SK-N-SH (cell line): Measurements from ENCODE around the gene ARHGEF18. TPM values are rescaled to one million over a fixed set of nuclear protein-coding genes. Genes with fewer than 3 reads are reported as not detected.

Experiments used
- CTCF ChIA-PET: fragments of 300-600, 350-600 bp; formaldehyde crosslinking; extraction: SDS; loops from one replicate; lab custom pipeline; 2021; lab: Yijun Ruan, JAX
- POLR2A ChIA-PET: fragments of 350-600 bp; sonication (Branson Sonifier 250); formaldehyde crosslinking; extraction: SDS; loops from one replicate; lab custom pipeline; 2020; ENCODE audit warnings: antibody characterized with exemption, inconsistent platforms; lab: Yijun Ruan, JAX
- DNase-seq: peaks from one replicate; pipeline ENCODE4 v3.0.0; 2012
- H2AFZ ChIP-seq: fragments of 200-600 bp; sonication (generic); 2 replicates; pipeline ENCODE4 v1.8.1; 2016; ENCODE audit warnings: antibody characterized with exemption, mild to moderate bottlenecking, low read depth
- H3F3A ChIP-seq: fragments of 200-600 bp; sonication (generic); replicated peaks from 2 replicates; pipeline ENCODE3; 2016; ENCODE audit warnings: antibody characterized with exemption, mild to moderate bottlenecking; ENCODE audit not compliant: insufficient read depth
- H3K27ac ChIP-seq, 2 experiments: fragments of 200-500 bp in 1 of 2; fragments of 200-600 bp in 1 of 2; sonication (Bioruptor generic) in 1 of 2; sonication (generic), shearing (Covaris generic) in 1 of 2; 2 replicates each; pipeline versions ENCODE4 v1.5.1 to v1.6.1; 2014 to 2016; ENCODE audit warnings: low read depth in 2 of 2, inconsistent platforms in 1 of 2, low read length in 1 of 2, mild to moderate bottlenecking in 1 of 2, mixed read lengths in 1 of 2
- H3K27me3 ChIP-seq: fragments of 200-600 bp; sonication (generic), shearing (Covaris generic); 2 replicates; pipeline ENCODE4 v1.6.1; 2016; ENCODE audit warnings: mixed run types; ENCODE audit not compliant: insufficient read depth
- H3K36me3 ChIP-seq, 2 experiments: fragments of 200-500 bp in 1 of 2; fragments of 200-600 bp in 1 of 2; sonication (Bioruptor generic) in 1 of 2; sonication (generic) in 1 of 2; replicated peaks in 1 of 2; 2 replicates each; pipeline versions ENCODE3 to v1.5.1; 2014 to 2016; ENCODE audit warnings: low read length in 1 of 2, mild to moderate bottlenecking in 1 of 2; ENCODE audit not compliant: insufficient read depth in 2 of 2, control insufficient read depth in 1 of 2
- H3K4me1 ChIP-seq, 2 experiments: fragments of 200-500 bp in 1 of 2; fragments of 200-600 bp in 1 of 2; sonication (Bioruptor generic) in 1 of 2; sonication (generic), shearing (Covaris generic) in 1 of 2; 2 replicates each; pipeline versions ENCODE4 v1.5.1 to v1.6.1; 2014 to 2016; ENCODE audit warnings: low read depth in 1 of 2, low read length in 1 of 2, mixed run types in 1 of 2; ENCODE audit not compliant: insufficient read depth in 2 of 2, control insufficient read depth in 1 of 2
- H3K4me2 ChIP-seq: fragments of 200-600 bp; sonication (generic), shearing (Covaris generic); 2 replicates; pipeline ENCODE4 v1.6.1; 2017; ENCODE audit warnings: mixed run types
- H3K4me3 ChIP-seq, 2 experiments: fragments of 200-500 bp in 1 of 2; fragments of 200-600 bp in 1 of 2; sonication (Bioruptor generic) in 1 of 2; sonication (generic), shearing (Covaris generic) in 1 of 2; 2 replicates each; pipeline versions ENCODE4 v1.5.1 to v1.8.1; 2014 to 2016; ENCODE audit warnings: low read depth in 2 of 2, inconsistent platforms in 1 of 2, low read length in 1 of 2, mild to moderate bottlenecking in 1 of 2, mixed read lengths in 1 of 2, moderate library complexity in 1 of 2
- H3K79me2 ChIP-seq: fragments of 200-600 bp; sonication (generic); 2 replicates; pipeline ENCODE4 v1.8.1; 2017; ENCODE audit warnings: mild to moderate bottlenecking; ENCODE audit not compliant: insufficient read depth
- H3K9ac ChIP-seq: fragments of 200-600 bp; sonication (generic); 2 replicates; pipeline ENCODE4 v1.6.1; 2017; ENCODE audit warnings: mixed run types
- H3K9me2 ChIP-seq: fragments of 200-600 bp; sonication (generic); 2 replicates; pipeline ENCODE4 v1.6.1; 2017; ENCODE audit warnings: mixed run types
- H3K9me3 ChIP-seq: fragments of 200-600 bp; sonication (generic); 2 replicates; pipeline ENCODE4 v1.6.1; 2017; ENCODE audit warnings: mixed run types, mild to moderate bottlenecking, moderate library complexity
- H4K20me1 ChIP-seq: fragments of 200-600 bp; sonication (generic); 2 replicates; pipeline ENCODE4 v1.6.1; 2017; ENCODE audit warnings: mild to moderate bottlenecking, mixed run types; ENCODE audit not compliant: insufficient read depth
- CHD2 ChIP-seq: fragments of 150-350 bp; IDR thresholded peaks from 2 replicates; pipeline ENCODE4 v1.6.1; 2018; ENCODE audit warnings: low read length; ENCODE audit not compliant: partially characterized antibody
- CTCF ChIP-seq: fragments of 200-600 bp; sonication (generic); IDR thresholded peaks from 2 replicates; pipeline ENCODE4 v1.6.1; 2017; ENCODE audit warnings: antibody characterized with exemption, mild to moderate bottlenecking, moderate library complexity
- EP300 ChIP-seq, 2 experiments: IDR thresholded peaks; 2 replicates each; pipeline versions ENCODE4 v1.4.0 to v1.6.1; 2012; ENCODE audit warnings: borderline replicate concordance in 1 of 2, low read depth in 1 of 2, low read length in 1 of 2
- EZH2phosphoT487 ChIP-seq: fragments of 200-600 bp; sonication (generic); IDR thresholded peaks from 2 replicates; pipeline ENCODE4 v1.6.1; 2017; ENCODE audit warnings: low read depth, mixed run types, mild to moderate bottlenecking, antibody characterized with exemption, moderate library complexity, borderline replicate concordance
- PBX3 ChIP-seq: IDR thresholded peaks from 2 replicates; pipeline ENCODE4; 2012
- POLR2AphosphoS5 ChIP-seq: IDR thresholded peaks from 2 replicates; pipeline ENCODE4 v1.6.1; 2012; ENCODE audit warnings: low read depth, low read length
- RCOR1 ChIP-seq: fragments of 150-350 bp; IDR thresholded peaks from 2 replicates; pipeline ENCODE4 v1.6.1; 2017; ENCODE audit warnings: antibody characterized with exemption, low read length
- REST ChIP-seq: IDR thresholded peaks from 2 replicates; pipeline ENCODE4 v1.6.1; 2012; ENCODE audit warnings: mild to moderate bottlenecking, low read depth, low read length, moderate library complexity
- USF1 ChIP-seq: IDR thresholded peaks from 2 replicates; pipeline ENCODE4 v1.4.0; 2012; ENCODE audit warnings: low read depth, borderline replicate concordance
- USF2 ChIP-seq: fragments of 150-350 bp; IDR thresholded peaks from 2 replicates; pipeline ENCODE4 v1.6.1; 2017; ENCODE audit warnings: antibody characterized with exemption, low read length, low read depth, borderline replicate concordance
- YY1 ChIP-seq: IDR thresholded peaks from 2 replicates; pipeline ENCODE4 v1.4.0; 2012; ENCODE audit warnings: low read depth, mild to moderate bottlenecking
- ZBTB33 ChIP-seq: IDR thresholded peaks from 2 replicates; pipeline ENCODE4 v1.4.0; 2012; ENCODE audit warnings: low read depth, borderline replicate concordance
- WGBS: methylation state at CpG from one replicate; pipeline ENCODE4 v1.1.6; 2017; ENCODE audit warnings: low lambda C conversion rate; 5-methylcytosine and 5-hydroxymethylcytosine counted together
- polyA plus RNA-seq, 3 experiments: library from polyadenylated mRNA; depleted of rRNA; stranded (reverse); fragments of >200 nt; gene quantifications; 2 replicates each; pipeline ENCODE4 v1.2.3, GENCODE V29; 2012

The ARHGEF18 gene
- polyA plus RNA-seq, 1 of the 3 experiments (the other 2 are of a cell fraction) = 11.7 TPM

GRCh38 chr19:7358102-7358597 lies 9.4 kb downstream of the ARHGEF18 start:
- H3K9me3 ChIP-seq = no peaks in the 10 kb centered on the region
- no peaks in the 10 kb centered on the region for H3F3A ChIP-seq
- H3K36me3 ChIP-seq = no peaks in the 10 kb centered on the region
- H2AFZ ChIP-seq = no peak overlapping the region
- H3K27me3 ChIP-seq = no peaks in the 10 kb centered on the region
- no peaks in the 10 kb centered on the region for H3K79me2 ChIP-seq
- H3K9ac ChIP-seq = no peak overlapping the region
- ChIA-PET POLR2A (no interaction called here), CTCF (no interaction called here)
- TF ChIP-seq PBX3 (no peak), RCOR1 (no peak), REST (no peak), USF1 (no peak), EP300 (IDR thresholded peaks at IDR 0.05; ENCODE audit: borderline replicate concordance in 1 of 2, low read depth in 1 of 2, low read length in 1 of 2) (no peak), EZH2phosphoT487 (no peak)
- H3K27ac ChIP-seq = no peak overlapping the region
- no peaks in the 10 kb centered on the region for H3K4me1 ChIP-seq
- no peak overlapping the region for H3K4me2 ChIP-seq
- H3K4me3 ChIP-seq = no peak overlapping the region
- no peak for DNase-seq
- no peaks in the 10 kb centered on the region for H4K20me1 ChIP-seq
- no peaks in the 10 kb centered on the region for H3K9me2 ChIP-seq

- Histone ChIP-seq H3K4me2 (no peak overlapping the region), H3K9me2 (no peaks in the 10 kb centered on the region)
- TF ChIP-seq ZBTB33 = no peak
- no peak for TF ChIP-seq RCOR1
- no peak for TF ChIP-seq CHD2
- no peak for TF ChIP-seq POLR2AphosphoS5
- TF ChIP-seq CTCF = no peak
- no peak for TF ChIP-seq YY1
- TF ChIP-seq USF2 = no peak
- TF ChIP-seq, all 33 proteins: peak for 0
- Histone ChIP-seq H3F3A (no peaks in the 10 kb centered on the region), H3K79me2 (no peaks in the 10 kb centered on the region), H3K4me3 (no peak overlapping the region), H3K9me3 (no peaks in the 10 kb centered on the region), H2AFZ (no peak overlapping the region), H3K4me1 (no peaks in the 10 kb centered on the region), H3K27me3 (no peaks in the 10 kb centered on the region), H3K27ac (no peak overlapping the region), H3K9ac (no peak overlapping the region), H4K20me1 (no peaks in the 10 kb centered on the region), H3K36me3 (no peaks in the 10 kb centered on the region)
- DNase-seq = no peak
- CTCF ChIA-PET = interaction anchor here (1.1 to 1.2 kb wide), 3 partner anchors 17 to 21 kb away, joined by 3 to 4 read pairs (median 3); no protein-coding TSS in a partner anchor
- POLR2A ChIA-PET = no interaction called here
- 21% methylated on average over 8 of the region's 8 CpGs for WGBS
Observed at GRCh38 chr19:7360393-7360984, 11.8 kb downstream of the ARHGEF18 start.
